GM19467 (cell line): ENCODE measurements around the gene ZNG1B.
"Not testable (repeated sequence)": the region's sequence is repeated elsewhere in the genome, so short reads cannot be mapped to it uniquely, and the experiment has no call there.

Experiments
- ATAC-seq: cut with Tn5 transposase; IDR thresholded peaks from one replicate; pipeline ENCODE4 v1.9.1; 2021; ENCODE audit warnings: mild to moderate bottlenecking, moderate library complexity; ENCODE audit not compliant: unreplicated experiment

Gene ZNG1B

DNA sequence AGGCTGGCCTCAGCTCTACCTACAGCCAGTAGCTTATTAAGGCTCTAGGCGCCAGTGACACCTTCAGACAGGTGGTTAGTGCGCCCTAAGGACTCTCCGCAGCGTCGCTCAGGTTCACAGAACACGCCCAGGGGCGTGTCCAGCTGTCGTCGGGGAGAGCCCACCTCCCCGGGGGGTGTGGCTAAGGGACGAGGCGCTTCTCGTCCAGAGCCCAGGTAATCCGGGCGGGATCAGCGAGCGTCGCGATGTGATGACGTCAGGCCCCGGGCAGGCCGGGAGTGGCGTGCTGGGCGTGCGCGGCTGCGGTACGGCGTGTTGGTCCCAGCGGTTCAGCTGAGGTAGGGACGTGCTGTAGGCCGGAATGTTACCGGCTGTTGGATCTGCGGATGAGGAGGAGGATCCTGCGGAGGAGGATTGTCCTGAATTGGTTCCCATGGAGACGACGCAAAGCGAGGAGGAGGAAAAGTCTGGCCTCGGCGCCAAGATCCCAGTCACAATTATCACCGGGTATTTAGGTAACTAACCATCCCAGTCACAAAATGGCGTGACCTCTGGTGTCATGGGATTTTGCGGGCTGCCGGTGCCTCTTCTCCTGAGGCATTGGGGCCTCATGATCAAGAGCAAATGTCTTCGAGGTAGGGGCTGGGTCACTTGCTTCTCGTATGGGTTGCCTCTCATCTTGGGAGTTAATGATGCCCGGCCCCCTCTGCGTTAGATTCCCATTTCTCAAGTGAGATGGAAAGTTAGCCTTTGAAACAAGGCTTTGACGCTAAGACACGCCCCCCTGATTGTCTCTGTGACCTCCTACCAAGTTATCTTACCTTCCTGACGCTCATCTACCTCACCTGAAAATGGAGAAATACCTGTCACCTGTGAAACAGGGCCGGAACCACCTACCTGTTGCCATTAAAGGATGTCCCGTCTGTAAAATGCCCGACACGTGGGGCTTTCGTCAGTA, at the start of gene ZNG1B:
Gene ZNG1B, plus strand, starts transcription at position 184 of the 958 bp plus-strand sequence. Its CDS starts 178 bp downstream, at position 362.
- ATAC-seq = not testable (repeated sequence)

DNA sequence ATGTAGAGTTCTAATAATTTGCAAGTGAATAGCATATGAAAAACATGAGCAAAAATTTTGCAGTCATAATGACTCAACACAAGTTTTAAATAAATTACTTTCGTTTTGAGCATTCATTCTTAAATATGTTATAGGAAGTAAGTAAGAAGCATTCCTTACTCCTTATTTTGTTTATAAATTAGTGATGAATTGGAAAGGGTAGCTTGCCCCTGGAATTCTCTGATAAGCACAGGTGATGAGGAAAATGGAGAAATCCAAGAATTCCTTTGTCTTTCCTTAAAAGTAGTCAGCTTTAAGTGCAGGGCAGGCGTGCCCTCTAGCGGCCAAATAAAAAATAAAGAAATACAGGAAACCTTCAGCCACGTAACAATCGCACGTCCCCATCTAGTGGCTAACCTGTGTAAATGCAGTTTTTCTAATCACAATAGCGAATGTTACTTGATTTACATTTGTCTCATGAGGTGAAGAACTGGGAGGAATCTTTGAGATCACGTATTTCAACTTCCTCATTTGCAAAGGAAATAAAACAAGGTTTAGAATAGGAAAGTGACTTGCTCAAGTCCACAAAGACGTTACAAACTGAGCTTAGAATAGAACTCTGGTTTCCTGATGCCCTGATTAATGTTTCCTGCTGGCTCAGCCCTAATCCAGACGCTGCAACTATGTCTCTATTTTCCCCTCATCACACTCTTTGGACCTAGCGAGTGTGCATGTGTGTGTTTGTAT, 47.2 kb upstream of the ZNG1B start:
- ATAC-seq = peak; percentile 89

DNA sequence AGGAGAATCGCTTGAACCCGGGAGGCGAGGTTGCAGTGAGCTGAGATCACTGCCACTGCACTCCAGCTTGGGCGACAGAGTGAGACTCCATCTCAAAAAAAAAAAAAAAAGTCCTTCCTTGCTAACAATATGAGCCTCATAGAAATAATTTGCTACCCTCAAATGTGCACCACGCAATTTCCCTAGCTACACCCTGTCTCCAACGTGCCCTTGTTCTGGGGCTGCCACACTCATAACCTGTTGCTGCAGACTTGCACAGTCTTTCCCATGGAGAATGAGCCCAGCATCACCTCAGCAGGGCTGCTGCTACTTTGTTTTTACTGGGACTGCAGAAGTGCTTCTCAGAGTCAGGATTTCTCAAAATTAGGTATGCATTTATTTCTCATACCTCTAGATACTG, 46.4 kb upstream of the ZNG1B start:
- no peak for ATAC-seq

DNA sequence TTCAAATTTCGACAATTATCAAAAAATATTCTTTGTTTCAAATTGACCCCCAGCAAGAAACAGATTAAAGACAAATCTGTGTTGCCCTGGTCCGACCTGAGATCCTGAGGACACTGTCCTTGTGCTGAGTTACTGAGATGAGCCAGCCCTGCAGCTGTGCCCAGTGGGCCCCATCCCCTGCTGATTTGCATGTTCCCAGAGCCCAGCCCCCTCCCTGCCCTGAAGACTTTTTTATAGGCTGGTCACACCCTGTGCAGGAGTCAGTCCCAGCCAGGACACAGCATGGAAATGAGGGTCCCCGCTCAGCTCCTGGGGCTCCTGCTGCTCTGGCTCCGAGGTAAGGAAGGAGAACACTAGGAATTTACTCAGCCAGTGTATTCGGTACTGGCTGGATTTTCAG, 31.4 kb upstream of the ZNG1B start:
- ATAC-seq = no peak

DNA sequence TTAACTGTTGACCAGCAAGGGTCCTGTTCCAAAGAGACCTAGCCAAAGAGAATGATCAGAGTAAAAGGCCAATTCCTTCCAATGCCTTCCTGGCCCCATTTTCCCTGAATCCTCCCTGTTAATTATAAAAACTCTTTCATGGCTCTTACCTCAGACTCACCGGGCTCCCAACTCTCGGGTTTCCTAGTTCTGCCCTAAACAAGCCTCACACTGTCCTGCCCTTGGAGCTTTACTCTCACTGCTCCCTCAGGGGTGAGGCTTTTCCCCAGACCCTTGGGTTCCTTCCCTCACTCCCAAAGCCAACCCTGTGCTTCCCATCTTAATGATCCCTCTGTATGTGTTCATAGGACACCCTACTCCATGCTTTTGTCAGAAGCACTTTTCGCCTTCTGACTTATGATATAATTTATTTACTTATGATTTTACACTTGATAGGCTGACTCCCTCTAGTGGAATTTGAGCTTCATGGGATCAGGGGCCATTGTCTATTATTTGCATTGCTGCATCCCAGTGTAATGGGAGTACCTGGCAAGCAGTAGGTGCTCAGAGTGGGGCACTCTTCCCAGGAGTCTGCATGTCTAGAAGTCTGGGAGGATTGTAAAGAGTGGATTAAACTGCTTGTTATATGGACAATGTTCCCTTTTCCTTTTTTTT, 29.9 kb upstream of the ZNG1B start:
- no peak for ATAC-seq

DNA sequence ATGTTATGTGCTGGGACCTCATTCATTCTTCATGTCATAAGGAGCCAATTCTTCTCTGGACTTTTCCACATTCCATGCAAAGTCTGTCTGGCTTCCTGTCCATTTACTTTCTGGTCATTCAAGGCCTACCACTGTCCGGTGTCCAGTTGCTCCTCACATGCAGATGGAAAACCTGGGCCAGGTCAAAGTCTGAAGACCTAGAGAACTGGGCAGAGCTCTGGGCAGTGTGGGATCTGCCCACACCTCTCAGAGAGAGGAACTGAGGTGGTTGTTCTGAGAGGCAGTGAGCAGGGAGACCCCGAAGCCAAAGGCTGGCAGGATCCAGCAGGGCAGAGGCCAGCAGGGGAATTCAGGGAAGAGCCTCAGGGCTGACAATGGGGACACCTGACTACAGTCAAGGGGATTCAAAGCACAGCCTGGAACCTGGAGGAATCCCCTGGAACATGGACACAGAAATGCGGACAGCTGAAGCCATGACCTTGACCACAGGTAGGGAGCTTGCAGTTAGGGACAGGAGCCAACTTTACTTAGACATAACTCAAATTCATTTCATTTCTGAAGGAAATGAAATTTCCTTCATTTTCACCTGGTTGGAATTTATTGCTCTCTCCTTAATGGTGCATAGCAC, 25.7 kb upstream of the ZNG1B start:
- not testable (repeated sequence) for ATAC-seq

DNA sequence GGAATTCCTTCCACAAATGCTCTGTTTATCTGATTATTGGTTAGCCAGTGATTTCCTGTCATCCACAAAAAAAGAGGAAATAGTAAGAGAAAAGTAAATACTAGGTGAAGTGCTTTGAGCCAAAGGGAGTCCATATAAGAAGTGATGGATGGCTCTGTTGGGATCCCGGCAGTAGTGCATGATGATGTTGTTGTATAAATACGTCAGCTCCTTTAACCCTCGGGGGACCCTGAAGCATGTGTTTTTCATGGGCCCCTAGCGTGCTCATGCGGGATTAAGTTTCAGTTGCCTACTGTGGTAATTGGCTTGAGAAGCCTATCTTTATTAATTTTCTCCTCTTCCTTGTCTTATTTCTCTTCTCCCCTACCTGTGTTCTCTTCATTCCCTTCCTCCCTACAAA, 24.7 kb upstream of the ZNG1B start:
- not testable (repeated sequence) for ATAC-seq

DNA sequence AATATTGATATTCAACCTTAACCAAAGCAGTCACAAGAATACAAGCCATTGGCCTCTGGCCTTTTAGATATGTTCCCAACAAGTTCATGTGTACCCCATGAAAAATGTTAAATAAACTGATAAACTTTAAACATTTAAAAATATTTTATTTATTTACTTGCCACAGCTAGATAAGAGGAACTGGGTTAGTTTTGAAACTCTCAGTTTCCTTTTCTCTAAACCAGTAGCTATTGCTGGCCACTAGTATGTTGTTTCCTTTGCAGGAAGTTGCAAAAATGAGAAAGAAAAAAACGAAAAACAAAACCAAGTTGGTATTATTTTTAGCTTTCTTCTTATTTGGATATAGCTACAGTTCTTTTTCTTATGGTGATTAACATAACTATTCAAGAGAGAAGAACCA, 5.7 kb upstream of the ZNG1B start:
- ATAC-seq = not testable (repeated sequence)

DNA sequence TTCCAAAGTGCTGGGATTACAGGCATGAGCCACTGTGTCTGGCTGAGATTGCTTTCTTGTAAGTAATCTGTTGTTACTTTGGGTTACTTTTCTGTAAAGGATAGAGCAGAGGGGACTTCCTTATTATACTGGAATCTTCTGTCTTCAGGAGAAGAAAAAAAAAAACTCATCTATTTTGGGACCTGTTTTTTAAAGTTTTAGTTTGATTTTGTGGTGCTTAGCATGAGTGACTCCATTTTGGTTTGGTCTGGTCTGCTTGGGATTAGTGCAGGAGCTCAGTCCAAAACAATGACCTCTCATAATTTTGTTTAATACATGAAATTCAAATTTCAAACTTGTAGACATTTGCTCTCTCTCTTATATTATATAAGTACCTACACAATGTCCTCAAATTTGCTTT, 4.0 kb upstream of the ZNG1B start:
- ATAC-seq = not testable (repeated sequence)

DNA sequence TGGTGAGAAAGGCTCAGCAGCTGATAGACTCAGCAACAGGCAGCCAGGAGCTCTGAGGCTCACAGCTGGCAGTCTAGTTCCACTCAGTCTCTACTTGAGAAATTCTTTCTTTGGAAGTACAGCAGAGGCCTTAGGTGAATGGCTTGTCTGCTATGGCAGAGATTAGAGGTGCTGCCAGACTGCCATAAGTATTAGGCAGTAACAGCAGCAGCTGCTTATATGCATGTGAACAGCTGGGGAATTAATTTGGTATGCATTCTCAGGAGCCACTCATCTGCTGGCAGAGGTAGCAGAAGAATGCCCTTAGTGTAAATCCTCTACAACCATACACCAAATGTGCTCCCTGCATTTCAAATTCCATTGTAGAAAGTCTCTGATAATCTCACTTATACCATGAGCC, 28.3 kb downstream of the ZNG1B start:
- ATAC-seq = not testable (repeated sequence)

DNA sequence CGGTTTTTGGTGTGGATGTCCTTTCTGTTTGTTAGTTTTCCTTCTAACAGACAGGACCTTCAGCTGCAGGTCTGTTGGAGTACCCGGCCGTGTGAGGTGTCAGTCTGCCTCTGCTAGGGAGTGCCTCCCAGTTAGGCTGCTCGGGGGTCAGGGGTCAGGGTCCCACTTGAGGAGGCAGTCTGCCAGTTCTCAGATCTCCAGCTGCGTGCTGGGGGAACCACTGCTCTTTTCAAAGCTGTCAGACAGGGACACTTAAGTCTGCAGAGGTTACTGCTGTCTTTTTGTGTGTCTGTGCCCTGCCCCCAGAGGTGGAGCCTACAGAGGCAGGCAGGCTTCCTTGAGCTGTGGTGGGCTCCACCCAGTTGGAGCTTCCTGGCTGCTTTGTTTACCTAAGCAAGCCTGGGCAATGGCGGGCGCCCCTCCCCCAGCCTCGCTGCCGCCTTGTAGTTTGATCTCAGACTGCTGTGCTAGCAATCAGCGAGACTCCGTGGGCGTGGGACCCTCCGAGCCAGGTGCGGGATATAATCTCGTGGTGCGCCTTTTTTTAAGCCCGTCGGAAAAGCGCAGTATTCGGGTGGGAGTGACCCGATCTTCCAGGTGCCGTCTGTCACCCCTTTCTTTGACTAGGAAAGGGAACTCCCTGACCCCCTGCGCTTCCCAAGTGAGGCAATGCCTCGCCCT, 39.3 kb downstream of the ZNG1B start:
- ATAC-seq = not testable (repeated sequence)

DNA sequence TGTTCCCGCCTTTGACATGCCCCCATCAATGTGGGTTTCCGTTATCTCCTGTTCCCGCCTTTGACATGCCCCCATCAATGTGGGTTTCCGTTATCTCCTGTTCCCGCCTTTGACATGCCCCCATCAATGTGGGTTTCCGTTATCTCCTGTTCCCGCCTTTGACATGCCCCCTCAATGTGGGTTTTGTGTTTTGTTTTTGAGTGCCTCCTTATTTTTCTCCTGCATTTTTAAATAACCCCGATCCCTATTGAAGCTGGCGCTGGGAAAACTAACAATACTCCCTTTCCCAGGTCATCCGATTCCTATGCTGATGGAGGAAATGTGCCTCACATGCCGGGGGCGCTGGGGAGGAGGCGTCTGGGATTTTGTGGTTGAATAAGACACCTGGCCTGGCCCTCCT, 59.0 kb downstream of the ZNG1B start:
- not testable (repeated sequence) for ATAC-seq

DNA sequence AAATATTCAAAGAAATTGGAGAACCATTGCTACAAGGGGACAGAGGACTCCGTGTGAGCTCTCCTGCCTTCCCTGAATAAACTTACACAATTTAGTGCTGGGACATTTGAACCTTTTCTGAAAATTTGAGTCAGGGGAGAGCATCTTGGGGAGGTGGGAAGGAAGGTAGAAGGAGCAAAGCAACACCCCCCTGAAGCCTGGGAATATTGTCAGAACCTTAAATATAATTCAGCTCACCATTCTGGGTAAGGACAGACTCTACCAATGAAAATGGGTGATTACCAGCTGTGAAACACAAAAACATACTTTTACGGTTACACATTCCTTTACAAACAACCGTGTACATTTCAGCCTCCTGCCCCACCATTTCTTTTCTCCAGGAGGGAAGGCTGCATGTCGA, 60.9 kb downstream of the ZNG1B start, which contains the start of gene FOXD4L1:
Gene FOXD4L1, plus strand, starts transcription at position 301 of the 400 bp plus-strand sequence. CDS start 592 bp downstream, outside the sequence.
- ATAC-seq = not testable (repeated sequence)

DNA sequence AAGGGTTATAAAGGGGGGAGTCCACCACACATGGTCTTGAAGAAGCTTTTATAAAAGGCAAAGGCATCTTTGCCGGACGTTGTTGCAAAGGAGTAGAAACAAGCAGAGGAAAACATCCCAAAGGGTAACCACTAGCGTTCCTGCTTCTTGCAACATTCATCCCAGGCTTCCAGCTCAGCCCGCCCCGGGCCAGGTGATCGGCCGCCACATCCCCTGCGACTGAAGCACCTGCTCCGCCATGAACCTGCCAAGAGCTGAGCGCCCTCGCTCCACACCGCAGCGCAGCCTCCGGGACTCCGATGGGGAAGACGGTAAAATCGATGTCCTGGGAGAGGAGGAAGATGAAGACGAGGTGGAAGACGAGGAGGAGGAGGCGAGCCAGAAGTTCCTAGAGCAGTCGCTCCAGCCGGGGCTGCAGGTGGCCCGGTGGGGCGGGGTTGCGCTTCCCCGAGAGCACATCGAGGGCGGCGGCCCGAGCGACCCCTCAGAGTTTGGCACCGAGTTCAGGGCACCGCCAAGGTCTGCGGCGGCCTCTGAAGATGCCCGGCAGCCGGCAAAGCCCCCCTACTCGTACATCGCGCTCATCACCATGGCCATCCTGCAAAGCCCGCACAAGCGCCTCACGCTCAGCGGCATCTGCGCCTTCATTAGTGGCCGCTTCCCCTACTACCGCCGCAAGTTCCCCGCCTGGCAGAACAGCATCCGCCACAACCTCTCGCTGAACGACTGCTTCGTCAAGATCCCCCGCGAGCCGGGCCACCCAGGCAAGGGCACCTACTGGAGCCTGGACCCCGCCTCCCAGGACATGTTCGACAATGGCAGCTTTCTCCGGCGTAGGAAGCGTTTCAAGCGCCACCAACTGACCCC, 61.8 kb downstream of the ZNG1B start:
- not testable (repeated sequence) for ATAC-seq

DNA sequence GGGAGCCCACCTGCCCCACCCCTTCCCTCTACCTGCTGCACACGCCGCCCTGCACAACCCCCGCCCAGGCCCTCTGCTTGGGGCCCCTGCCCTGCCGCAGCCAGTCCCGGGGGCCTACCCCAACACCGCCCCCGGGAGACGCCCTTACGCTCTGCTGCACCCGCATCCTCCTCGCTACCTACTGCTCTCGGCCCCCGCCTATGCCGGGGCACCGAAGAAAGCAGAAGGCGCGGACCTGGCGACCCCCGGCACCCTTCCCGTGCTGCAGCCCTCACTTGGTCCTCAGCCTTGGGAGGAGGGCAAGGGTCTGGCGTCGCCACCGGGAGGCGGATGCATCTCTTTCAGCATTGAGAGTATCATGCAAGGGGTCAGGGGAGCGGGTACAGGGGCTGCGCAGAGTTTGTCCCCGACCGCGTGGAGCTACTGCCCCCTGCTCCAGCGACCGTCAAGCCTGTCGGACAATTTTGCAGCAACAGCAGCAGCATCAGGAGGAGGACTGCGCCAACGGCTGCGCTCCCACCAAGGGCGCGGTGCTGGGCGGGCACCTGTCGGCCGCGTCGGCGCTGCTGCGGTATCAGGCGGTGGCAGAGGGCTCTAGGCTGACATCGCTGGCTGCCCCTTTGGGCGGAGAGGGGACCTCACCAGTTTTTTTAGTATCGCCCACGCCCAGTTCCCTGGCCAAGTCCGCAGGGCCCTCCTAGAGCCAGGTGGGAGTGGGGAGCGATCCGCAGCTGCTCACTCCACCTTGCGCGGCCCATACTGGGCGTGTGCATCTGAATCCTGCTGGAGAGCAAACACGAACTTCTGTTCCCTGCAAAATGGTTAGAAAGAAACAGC, 62.6 kb downstream of the ZNG1B start:
- not testable (repeated sequence) for ATAC-seq

DNA sequence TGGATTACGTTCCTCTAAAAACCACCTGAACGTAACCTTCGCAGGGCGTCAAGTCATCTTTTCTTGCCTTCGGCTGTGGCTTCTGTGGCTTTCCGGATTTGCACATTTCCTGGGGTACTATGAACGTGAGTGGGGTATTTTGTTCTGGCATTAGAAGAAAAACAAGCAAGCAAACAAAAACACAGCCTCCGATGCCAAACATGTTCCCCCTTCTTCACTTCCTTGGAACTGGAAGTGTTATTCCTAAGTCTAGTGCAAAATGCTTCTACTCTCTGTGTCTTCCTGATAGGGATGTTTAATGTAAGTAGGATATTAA, 63.2 kb downstream of the ZNG1B start:
- ATAC-seq = not testable (repeated sequence)

DNA sequence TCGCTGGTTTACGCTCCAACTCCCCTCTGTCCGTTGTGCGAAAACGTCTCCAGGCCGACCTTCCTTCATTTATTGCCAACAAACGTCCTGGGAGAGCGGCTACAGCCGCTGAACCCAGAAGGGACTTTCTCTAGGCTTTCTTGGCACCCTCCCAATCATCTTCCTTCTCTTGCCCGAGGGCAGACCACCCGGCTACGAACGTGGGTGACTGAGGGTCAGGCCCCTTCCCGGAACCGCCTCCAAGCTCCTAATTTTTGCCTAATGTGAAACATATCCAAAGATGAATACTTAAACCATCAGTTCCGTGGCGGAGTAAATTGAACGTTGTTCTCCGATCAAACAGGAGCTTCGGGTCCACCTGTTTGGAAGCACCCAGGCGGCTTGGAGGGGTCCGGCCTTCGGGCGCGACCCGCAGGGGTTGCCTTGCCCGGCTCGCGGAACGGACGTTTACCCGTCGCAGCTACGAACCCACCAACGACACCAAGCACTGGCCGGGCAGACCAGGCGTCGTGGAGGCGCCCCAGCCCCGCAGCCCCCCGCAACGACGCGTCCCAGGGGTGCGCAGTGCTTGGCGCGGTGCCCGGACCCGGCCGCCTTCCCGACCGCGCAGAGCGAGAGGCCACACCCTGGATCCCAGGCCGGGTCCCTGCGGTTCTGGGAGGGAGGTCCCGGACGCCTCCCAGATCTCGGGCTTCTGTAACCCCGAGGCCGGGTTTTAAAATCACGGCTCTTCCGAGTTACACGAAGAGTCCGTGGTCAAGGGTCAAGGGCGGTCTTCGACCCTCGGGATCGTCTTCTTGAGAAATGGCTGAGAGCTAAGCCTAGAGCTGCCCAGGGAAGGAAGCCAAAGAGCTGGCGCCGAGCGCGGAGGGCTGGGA, 65.0 kb downstream of the ZNG1B start:
- not testable (repeated sequence) for ATAC-seq
